NT2/D1 (cell line): Measurements from ENCODE around the gene SPSB4.

Source experiments
- SUZ12 ChIP-seq: IDR thresholded peaks from 2 replicates; pipeline ENCODE4 v1.6.1; 2011; ENCODE audit not compliant: insufficient read length, insufficient read depth; ENCODE audit errors: extremely low read depth
- YY1 ChIP-seq: IDR thresholded peaks from 2 replicates; pipeline ENCODE4 v1.6.1; 2011; ENCODE audit not compliant: insufficient read length, insufficient read depth
- ZNF274 ChIP-seq: IDR thresholded peaks from 2 replicates; pipeline ENCODE4 v1.6.1; 2011; ENCODE audit warnings: mild to moderate bottlenecking, low read depth, low read length

GRCh38 chr3:141070229-141070628 is 19.1 kb downstream of the SPSB4 start:
- TF ChIP-seq YY1 (no peak), ZNF274 (no peak), SUZ12 (no peak)
